NCI-H446 (cell line): ENCODE measurements around the gene PNPLA2.

ENCODE experiments used
- DNase-seq, 2 experiments: peaks; one replicate each; lab custom pipeline; 2025; lab: John Stamatoyannopoulos, UW

Gene PNPLA2

DNA sequence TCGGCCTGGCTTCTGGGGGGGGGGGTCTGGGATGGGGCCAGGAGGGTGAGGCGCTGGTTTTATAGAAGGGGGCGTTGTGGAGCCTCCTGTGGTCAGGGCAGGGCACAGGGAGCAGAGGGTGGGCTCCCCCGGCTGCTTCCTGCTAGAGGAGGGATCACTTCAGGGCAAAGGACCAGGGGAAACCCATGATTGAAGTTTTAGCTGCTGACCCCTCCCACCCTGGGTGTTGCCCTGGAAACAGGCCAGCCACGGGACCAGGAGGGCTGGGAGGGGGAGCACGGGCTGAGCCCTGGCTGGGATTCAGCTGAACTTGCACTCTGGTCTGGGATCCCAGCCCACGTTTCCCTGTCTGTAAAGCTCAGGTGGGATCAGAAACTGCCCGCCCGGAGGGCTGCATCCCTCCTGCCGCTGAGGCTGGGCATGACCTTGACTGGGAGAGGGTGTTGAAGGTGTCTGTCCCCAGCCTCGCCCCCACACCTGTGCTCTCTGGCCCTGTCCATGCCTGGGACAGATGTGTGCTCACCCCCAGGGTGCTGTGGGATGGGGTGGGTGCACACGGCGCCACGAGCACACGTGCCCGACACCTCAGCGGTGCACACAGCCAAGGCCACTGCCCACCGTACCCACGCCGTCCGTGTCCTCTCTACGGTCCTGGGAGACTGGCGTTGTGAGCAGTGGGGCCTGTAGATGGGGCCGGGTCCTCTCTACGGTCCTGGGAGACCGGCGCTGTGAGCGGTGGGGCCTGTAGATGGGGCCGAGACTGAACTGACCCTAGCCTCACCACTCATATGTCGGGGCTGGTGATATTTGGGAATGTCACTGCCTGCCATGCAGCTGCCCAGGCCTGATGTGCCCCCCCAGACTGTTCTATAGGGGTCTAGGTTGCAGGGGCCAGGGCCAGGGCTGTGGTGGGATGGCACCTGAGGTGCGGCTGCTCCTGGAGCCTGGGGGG is 26.3 kb downstream of the PNPLA2 start:
- DNase-seq: peak; percentile 56 to 90

DNA sequence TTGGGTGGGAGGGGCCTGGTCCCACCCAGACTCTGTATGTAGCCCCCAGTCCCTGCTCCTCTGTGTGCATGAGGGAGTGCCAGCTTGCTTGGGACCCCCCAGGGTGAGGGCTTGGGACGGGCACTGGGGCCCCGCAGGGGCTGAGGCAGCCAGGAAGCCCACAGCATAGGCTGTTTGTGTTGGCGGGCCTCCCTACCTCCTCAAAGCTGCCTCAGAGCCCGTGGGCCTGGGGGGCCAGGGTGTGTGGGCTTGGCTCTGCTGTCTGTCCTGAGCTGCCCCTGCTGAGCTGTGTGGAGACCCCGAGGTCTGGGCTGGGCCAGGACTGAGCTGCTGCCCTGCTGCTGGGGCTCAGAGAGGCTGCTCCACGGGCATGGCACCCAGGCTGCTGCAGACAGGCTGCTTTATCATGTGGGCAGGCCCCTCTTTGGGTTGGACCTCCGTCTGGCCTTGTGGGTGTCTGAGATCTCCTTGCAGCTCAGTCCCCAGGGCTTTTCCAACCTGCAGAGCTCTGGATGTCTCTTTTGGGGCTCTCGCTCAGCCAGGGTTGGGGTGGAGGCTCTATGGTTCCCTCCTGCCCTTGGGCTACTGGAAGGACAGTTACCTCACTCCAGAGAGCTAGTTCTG is 27.3 kb downstream of the PNPLA2 start:
- DNase-seq: peak in 1 of 2 experiments; percentile 39

DNA sequence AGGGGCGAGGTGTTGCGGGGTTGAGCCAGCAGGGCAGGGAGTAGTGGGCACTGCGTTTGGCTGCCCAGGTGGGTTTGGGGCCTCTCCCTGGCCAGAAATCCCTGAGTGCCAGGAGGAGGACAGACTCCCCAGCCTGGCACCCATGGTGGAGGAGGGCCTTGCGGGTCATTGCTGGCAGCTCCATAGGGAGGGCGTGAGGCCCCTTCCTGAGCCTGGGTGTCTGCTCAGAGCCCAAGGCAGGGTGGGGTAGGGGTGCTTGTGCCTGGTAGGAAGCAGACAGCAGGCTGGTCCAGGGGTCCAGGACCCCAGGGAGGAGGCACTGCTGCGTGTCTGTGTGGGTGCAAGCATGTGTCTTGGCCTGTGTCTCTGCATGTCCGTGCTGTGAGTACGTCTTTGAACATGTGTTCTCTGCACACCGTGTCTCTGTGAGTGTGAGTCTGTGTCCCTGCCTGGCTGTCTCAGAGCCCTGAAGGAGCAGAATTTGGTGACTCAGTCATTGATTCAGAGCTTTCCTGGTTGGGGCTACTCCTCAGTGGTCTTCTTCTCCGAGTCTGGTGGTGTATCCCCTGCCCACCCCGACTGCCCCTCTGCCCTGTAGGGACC is 27.9 kb downstream of the PNPLA2 start:
- DNase-seq: no peak

DNA sequence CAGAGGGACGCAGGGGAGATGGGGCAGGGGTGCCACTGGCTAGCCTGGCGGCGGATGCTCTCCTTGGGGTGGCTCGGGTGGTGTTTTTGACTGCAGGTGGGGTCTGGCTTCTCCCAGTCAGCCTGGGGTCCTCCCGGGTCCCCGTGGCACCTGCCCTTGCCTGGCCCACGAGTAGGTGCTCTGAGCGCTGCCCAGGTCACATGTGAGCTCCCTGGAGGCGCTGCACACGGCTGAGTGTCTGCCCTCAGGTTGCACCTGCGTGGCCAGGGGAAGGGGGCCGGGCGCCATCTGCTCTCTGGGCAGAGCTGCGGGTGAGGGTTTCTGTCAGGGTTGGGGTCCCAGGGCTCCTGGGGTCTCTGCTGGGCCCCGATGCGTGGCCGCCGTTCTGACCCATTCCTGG is 29.2 kb downstream of the PNPLA2 start:
- no peak for DNase-seq

DNA sequence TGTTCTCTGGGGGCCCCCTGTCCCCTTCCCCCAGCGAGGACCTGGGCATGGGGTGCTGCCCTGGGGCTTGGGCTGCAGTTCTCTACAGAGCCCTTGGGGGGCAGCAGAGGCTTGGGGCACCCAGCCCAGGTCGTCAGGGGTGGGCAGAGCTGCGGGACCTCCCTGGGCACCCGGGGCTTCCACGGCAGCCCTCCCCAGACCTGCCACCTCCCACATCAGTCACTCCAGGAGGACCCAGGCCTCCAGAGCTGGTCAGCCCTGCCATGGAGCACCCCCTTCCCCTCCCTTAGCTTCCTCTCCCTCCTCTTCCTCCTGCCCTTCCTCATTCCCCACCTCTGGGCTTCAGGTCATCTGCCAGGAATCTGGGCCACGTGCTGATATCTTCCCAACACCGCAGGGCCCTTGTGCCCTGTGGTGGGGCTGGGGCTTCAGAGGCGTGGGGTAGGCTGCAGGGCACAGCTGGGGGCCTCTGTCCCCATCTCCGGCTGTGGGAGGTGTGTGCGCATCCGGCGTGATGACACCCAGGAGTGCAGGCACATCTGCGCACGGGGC is 29.7 kb downstream of the PNPLA2 start:
- DNase-seq: peak in 1 of 2 experiments; percentile 46

DNA sequence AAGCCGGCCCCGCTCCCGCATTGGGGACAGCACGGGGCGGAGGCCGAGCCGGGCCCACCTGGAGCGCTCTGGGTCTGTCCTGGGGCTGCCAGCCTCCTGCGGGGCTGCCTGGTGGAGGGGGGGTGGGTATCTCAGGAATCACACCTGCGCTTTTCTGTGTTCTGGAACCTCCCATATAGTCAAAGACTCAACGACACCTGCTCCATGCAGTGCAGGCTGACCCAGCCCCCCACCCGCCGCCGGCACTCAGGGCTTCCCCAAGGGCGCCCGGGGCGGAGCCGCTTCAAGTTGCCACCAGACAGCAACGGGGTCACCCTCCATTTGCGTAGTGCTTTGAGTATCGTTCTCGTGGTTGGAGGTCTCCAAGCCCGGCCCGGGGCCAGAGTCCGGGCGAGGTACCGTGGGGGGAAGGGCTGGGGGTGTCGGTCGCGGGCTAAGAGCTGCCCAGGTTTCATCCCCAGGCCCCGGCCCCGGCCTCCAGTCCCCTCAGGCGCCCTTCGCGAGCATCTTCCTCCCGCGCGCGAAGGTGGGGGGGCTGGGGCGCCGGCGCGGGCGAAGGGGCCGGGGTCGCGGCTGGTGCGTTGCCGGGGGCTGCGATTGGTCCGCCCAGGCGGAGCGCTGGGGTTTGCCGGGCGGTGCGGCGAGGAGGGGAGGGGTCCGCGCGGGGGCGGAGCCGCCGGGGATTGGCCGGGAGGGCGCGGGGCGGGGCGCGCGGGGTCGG is 30.6 kb downstream of the PNPLA2 start:
- peak in 1 of 2 experiments; percentile 49 for DNase-seq

DNA sequence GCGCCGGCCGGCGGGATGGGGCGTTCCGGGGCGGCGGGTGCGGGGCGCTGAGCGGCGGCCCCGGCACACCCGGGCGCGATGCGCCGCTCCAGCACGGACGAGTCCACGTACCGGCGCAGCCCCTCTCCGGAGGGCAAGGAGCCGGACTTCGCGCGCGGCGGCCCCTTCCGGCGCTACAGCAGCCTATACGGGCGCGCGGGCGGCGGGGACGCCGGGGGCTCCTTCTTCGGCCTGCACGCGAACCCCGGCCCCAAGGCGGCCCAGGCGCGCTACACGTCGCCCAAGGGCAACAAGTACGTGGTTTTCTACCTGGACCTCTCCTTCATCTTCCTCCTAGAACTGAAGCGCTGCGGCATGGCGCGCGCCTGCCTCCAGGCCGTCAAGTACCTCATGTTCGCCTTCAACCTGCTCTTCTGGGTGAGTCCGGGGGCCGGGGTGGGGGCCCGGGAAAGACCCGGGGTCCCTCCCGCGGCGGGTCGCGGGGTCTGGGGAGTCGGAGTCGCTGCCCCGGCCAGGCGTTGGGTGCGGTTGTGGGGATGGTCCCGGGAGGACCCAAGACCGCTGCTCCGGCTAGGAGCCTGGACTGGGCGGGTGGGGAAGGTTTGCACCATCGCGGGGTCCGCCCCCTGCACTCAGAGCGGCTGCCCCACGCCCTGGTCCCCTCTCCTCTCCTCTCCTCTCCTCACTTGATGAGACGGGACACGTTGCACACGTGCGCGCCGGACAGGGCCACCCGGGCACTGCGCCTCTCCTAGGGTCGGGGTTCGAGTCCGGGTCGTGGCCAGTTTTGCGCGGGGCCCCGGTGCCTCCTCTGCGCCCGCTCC is 31.4 kb downstream of the PNPLA2 start:
- DNase-seq: no peak

DNA sequence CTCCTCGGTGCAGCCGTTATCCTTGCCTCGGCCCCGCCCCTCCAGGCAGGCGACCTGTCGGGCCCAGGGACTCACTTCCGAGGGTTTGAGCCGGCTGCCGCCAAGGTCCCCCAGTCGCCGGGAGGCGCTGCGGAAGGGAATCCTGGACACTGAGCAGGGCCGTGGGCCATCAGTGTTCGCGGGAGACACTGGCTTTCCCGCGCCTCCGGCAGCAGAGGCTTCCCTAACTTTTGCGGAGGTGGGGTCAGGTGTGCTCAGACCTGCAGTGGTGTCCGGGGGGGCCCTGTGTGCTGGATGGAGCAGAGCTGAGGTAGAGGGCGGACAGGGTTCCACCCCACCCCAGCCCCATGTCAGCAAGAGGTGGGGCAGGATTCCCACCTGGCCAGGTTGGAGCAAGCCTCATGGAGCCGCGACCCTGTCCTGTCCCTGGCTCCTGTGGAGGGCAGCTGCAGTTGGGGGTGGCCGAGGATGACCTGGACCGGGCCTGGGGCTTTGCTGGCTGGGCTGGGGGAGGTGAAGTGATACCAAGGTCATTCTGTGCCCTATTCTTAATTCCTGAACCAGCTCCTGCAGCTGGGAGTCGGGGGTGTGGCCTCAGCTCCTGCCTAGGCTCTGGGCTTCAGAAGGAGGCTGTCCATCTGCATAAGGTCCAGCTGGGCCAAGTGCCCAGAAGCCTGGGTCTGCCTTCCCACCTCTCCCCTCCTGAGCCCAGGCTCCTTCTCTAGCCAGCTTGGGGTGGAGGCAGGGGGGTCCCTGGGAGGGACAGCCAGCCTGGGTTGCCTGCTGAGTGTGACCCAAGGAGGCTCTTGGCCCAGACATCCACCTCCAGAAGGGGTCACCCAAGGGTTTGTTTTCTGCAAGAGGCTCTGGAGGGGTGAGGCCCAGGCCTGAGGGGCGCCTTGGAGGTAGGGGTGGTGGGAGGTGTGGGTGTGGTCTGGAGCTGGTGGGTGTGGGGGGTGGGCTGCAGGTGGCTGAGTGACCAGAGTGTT is 32.4 kb downstream of the PNPLA2 start:
- DNase-seq: peak in 1 of 2 experiments; percentile 28

DNA sequence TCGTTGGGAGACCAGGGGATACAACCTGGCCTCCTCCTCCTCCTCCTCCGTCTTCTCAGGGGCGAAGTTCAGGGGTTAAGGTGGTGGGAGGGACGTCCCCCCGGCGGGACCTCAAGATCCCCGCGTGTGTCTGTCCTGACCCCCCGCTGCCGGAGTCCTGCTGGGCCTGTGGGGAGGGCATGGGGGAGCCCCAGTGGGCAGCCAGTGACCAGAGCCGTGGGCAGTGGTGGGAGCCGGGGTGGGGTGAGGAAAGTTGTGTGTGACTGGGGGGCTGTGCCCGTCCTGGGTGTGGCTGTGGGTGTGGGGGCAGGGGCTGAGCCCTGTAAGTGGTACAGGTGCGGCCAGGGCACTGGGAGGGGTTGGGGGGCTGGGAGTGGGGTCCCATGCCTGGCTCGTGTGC is 34.0 kb downstream of the PNPLA2 start:
- DNase-seq: no peak

DNA sequence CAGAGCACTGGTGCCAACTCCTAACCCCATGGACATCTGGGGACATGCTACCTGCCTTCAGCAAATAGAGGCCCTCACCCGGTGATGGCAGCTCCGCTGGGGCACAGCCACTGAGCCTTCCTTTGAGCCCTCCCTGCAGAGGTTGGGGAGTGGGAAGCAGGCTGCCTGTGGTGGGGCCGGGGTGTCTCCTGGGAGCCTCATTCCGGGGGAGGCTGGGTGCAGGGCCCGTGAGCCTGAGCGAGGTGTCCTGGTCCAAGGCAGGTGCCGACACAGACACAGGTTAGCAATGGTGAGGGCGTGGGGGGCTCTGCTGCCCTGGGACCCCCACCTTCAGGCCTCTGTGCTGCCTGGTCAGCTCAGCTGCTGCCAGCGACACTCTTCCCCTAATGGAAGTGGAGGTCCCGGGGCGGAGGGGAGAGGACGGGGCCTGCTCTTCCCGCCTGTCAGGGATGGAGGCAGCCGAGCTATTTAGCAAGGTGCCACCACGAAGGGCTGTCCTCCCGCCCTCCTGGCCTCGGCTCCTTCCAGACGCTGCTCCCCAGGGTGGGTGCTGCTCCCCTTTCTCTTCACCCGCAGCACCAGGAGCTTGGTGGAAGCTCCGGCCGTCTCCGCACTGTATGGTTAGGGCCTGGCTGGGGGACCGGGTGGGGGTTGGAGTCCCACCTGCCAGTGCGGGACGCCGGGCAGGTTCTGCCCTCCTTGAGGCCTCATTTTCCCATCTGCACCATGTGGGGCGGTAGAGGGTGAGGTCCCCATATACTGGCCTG is 35.2 kb downstream of the PNPLA2 start:
- DNase-seq: no peak

DNA sequence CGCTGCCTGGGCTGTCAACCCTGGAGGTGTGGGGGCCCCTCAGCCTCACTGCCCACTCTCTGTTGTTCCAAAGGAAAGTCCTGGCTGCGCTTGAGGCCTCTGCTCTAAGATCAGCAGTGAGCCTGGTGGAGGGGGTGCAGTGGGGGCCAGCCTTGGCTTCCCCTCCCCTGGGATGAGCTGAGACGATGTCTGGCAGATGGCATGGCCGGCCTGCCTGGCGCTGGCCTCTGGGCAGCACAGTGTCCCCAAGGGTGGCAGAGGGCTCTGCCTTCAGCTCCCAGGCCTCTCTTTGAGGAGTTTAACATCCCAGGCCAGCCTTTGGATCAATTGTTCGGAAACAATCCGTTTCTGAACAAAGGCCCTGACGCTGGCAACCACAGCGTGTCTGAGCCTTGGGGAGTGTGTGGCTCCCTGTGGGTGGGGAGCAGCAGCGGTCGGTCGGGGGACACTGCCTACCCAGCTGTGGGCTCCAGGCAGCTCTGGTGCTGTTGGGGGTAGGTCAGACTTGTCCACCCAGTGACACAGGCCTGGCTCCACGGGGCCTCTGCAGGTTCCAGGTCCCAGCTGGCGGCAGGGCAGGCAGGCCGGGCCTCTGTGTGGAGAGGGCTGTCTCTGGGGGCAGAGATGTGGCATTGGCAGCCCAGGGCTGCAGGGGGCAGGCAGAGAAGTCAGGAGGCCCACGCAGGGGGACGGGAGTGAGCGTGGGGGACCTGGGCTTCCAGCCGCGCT is 36.1 kb downstream of the PNPLA2 start:
- DNase-seq: no peak

DNA sequence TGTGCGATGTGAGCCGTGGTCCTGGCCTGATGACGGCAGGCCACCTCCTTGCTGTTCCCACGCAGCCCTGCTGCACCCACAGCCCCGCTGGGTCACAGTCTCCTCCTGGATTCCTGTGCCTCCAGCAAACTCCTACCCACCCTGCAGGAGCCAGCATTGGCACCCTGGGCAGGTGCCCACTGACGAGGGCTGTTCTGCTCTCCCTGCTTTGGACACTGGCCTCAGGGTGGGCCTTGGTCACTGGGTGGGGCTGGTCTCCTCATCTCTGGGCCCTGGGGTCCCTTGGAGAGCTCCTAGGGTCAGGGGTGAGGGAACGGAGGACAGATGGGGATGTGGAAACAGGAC is 36.6 kb downstream of the PNPLA2 start:
- DNase-seq: no peak

DNA sequence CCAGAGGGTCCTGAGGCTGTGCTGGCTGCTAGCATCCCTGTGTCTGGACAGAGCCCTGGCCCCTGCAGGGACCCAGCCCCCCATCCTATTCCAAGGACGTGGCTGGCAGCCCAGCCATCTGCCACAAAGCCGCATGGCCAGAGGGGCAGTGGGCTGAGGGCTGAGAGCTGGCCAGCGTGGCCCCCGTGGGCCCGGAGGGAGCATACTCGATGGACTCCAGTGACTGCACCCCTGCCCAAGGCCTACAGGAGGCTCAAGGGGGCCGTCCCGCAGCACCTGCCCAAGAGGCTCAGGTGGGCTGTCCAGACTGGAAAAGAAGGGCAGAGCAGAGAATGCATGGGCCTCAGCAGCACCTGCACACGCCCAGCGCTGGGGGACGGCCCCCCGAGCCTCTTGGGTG is 37.1 kb downstream of the PNPLA2 start:
- no peak for DNase-seq

DNA sequence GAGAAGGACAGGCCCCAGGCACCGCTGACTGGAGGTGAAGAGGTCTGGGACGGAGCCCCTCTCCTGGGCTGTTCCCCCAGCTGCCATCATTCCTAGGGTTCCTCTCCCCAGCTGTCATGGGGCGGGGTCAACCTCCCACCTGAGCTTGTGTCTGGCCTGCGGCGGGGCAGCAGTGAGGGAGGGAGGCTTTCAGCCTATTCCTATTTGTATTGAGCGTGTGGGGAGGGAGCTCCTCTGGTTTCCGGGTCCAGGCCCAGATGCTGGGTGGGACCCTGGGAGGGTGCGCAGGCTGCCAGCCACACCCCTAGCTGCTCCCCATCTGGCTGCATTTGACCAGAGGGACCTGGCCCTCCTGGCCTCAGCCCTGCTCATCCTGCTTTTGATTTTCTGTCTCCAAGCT is 37.7 kb downstream of the PNPLA2 start:
- no peak for DNase-seq

DNA sequence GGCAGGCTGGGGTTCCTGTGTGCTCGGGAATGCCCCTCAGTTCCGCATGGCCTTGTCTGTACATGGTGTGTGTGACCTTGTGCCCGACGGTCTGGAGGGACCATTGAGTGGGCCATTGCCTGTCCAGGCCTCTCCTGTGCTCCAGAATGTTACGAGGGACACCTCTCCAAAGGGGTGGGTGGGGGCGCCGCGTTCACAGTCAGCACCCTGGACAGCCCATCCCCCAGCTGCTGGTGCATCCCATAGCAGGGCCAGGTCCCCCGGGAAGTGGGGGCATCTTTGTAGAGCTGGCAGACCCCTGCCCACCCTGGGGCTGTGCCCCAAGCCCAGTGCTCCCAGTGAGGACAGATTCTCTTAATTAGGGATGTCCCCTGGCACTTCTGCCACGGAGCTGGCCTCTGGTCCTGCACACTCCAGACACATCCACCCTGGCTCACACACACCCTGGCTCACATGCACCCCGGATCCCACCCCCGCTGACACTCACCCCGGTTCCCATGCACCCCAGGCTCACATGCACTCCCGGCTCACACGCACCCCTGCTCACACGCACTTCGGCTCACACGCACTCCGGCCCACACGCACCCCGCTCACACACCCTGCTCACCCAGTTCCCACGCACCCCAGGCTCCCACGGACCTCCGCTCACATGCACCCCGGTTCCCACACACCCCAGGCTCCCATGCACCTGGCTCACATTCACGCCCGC is 39.5 kb downstream of the PNPLA2 start:
- no peak for DNase-seq

DNA sequence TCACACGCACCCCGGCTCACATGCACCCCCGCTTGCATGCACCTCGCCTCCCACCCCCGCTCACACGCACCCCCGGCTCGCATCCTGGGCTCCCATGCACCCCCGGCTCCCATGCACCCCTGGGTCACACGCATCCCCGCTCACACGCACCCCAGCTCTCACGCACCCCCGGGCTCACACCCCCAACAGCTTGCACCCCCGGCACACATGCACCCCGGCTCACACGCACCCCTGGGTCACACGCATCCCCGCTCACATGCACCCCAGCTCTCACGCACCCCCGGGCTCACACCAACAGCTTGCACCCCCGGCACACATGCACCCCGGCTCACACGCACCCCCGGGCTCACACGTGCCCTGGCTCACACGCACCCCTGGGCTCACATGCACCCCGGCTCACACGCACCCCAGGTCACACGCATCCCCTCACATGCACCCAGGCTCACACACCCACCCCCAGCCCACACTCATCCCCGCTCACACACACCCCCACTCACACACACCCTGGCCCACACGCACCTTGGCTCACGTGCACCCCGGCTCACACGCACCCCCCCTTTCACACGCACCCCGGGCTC is 40.1 kb downstream of the PNPLA2 start:
- no peak for DNase-seq

DNA sequence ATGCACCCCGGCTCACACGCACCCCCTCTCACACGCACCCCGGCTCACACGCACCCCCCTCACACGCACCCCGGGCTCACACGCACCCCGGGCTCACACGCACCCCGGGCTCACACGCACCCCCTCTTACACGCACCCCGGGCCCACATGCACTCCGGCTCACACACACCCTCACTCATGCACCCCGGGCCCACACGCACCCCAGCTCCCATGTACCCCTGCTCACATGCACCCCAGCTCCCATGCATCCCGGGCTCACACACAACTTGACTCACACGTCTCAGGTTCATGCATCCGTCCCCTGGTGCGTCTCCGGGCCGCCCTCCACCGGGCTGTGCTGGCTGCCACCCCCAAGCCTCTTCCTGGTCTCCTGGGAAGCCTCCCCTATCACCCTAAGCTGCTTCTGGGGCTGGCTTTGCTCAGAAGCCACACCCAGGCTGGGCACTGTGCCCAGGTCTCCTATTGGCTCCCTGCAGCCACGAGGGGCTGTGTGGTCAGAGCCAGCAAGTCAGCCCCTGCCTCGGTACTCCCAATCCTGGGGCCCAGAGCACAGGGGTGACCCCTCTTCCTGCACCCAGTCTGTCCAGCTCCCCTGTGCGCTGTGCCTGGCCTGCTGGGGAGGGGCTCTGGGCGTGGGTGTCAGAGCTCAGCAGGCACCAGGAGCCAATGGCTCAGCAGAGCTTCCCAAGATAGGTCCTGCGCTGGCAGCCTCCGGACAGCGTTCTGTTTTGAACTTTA is 40.8 kb downstream of the PNPLA2 start:
- DNase-seq: peak; percentile 31 to 86
